ENCODE data around the gene DNAJC24.

DNA sequence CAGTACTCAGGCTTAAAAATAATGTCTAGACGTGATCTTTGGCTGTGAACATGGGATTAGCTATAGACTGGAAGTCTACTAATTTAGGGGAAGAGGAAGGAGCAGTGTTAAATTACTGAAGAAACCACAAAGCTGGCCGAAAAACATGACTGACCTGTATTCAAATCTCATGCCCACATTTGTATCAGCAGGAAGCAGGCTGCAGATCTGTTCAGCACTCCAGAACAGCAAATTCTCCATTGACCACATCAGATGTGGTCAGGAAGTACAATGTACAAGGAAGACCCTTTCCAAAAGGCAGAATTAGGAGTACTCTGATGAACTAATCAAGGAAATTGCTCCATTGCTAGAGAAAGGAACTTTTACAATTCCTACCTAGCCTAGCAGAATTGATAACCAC is 31.9 kb upstream of the DNAJC24 start:
- TF ChIP-seq, protein P1, sequence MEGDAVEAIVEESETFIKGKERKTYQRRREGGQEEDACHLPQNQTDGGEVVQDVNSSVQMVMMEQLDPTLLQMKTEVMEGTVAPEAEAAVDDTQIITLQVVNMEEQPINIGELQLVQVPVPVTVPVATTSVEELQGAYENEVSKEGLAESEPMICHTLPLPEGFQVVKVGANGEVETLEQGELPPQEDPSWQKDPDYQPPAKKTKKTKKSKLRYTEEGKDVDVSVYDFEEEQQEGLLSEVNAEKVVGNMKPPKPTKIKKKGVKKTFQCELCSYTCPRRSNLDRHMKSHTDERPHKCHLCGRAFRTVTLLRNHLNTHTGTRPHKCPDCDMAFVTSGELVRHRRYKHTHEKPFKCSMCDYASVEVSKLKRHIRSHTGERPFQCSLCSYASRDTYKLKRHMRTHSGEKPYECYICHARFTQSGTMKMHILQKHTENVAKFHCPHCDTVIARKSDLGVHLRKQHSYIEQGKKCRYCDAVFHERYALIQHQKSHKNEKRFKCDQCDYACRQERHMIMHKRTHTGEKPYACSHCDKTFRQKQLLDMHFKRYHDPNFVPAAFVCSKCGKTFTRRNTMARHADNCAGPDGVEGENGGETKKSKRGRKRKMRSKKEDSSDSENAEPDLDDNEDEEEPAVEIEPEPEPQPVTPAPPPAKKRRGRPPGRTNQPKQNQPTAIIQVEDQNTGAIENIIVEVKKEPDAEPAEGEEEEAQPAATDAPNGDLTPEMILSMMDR (IDR thresholded peaks at IDR 0.05) = no peak
- TF ChIP-seq POLR2A (IDR thresholded peaks at IDR 0.05) (no peak), POLR2AphosphoS5 (IDR thresholded peaks at IDR 0.05; ENCODE audit: insufficient read depth in 1 of 2, low read depth in 1 of 2) (no peak)
